Smooth muscle cell (in vitro differentiated cells): ENCODE data around the gene PXYLP1. TPM values are rescaled to one million over a fixed set of nuclear protein-coding genes. Genes with fewer than 3 reads are reported as not detected.

ENCODE experiments used
- DNase-seq: peaks from one replicate; lab custom pipeline; 2025; ENCODE audit not compliant: unreplicated experiment; lab: John Stamatoyannopoulos, UW
- H2AFZ ChIP-seq: fragments of 200-600 bp; sonication (generic); 2 replicates; pipeline ENCODE4 v1.6.0; 2016; ENCODE audit warnings: antibody characterized with exemption, low read depth, mild to moderate bottlenecking
- H3F3A ChIP-seq: fragments of 200-600 bp; sonication (generic); 2 replicates; pipeline ENCODE4 v1.6.0; 2017; ENCODE audit warnings: antibody characterized with exemption, low read depth
- H3K27ac ChIP-seq: fragments of 200-600 bp; sonication (generic); 2 replicates; pipeline ENCODE4 v1.5.1; 2016; ENCODE audit warnings: low read depth, mild to moderate bottlenecking
- H3K27me3 ChIP-seq: fragments of 200-600 bp; sonication (generic); 2 replicates; pipeline ENCODE4 v1.6.1; 2016; ENCODE audit warnings: low read depth, mild to moderate bottlenecking
- H3K36me3 ChIP-seq: fragments of 200-600 bp; sonication (generic); 2 replicates; pipeline ENCODE4 v1.5.1; 2016; ENCODE audit warnings: low read depth
- H3K4me1 ChIP-seq: fragments of 200-600 bp; sonication (generic); 2 replicates; pipeline ENCODE4 v1.5.1; 2016; ENCODE audit warnings: low read depth
- H3K4me2 ChIP-seq: fragments of 200-600 bp; sonication (generic); 2 replicates; pipeline ENCODE4 v1.6.0; 2016; ENCODE audit warnings: mild to moderate bottlenecking
- H3K4me3 ChIP-seq: fragments of 200-600 bp; sonication (generic); 2 replicates; pipeline ENCODE4 v1.5.1; 2016; ENCODE audit warnings: mild to moderate bottlenecking
- H3K79me2 ChIP-seq: fragments of 200-600 bp; sonication (generic); 2 replicates; pipeline ENCODE4 v1.6.0; 2016; ENCODE audit warnings: low read depth, mild to moderate bottlenecking
- H3K9ac ChIP-seq: fragments of 200-600 bp; sonication (generic); 2 replicates; pipeline ENCODE4 v1.6.0; 2016; ENCODE audit warnings: low read depth
- H3K9me3 ChIP-seq: fragments of 200-600 bp; sonication (generic); replicated peaks from 2 replicates; pipeline ENCODE4 v1.5.1; 2016; ENCODE audit warnings: low read depth
- H4K20me1 ChIP-seq: fragments of 200-600 bp; sonication (generic); 2 replicates; pipeline ENCODE4 v1.6.0; 2016; ENCODE audit warnings: low read depth
- CTCF ChIP-seq: fragments of 200-600 bp; sonication (generic); IDR thresholded peaks from 2 replicates; pipeline ENCODE4 v1.5.1; 2017; ENCODE audit warnings: borderline replicate concordance, mild to moderate bottlenecking, antibody characterized with exemption; ENCODE audit not compliant: insufficient read depth, poor library complexity, severe bottlenecking
- WGBS: methylation state at CpG from one replicate; pipeline ENCODE4 v1.1.7; 2016; ENCODE audit warnings: low lambda C conversion rate; 5-methylcytosine and 5-hydroxymethylcytosine counted together
- polyA plus RNA-seq: library from polyadenylated mRNA; unstranded; fragments of >200 nt; fragmentation: Nextera tagmentation; extraction: Ambion mirVana; gene quantifications from 2 replicates; pipeline ENCODE4 v1.2.1, GENCODE V29; 2016
- total RNA-seq: library from RNA; depleted of rRNA; stranded (reverse); fragments of >200 nt; gene quantifications from 2 replicates; pipeline ENCODE4 v1.2.3, GENCODE V29; 2014

The PXYLP1 gene
- total and polyA plus RNA-seq, 2 experiments from 2014 or later, result 3.3 to 5.6 TPM

DNA sequence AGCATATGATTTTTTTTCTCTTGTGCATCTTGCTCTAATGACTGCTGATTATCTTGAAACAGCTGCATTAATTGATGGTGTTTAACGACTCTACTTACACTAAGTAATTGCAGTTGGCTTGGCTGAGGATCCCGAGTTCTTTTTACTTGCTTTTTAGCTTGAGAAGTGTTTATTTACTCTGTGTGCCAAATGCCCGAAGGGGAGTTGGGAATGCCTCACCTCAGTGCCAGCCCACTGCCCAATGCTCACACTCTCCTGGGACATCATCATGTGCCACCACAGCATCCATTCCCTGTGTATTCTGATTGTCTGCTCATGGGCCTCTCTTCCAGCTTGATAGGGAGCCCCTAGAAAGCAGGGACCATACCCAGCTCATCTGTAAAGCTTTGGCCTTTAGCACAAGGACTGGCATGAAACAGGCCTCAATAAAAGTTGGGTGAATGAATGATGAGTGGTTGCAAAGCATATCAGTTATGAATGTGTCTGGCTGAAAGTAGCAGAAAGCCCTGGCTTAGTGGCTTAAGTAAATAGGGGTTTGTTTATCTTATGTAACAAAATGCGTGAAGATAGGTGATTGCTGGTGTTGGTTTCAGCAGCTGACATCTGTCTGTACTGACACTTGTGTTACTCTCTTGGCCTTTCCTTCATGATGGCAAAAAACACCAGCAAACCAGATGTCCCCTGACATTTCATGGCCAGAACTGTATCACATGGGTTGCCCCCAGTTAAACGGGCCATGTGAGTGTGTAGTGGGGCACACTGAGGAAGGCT is 8.1 kb downstream of the PXYLP1 start:
- Histone ChIP-seq H3K4me2 (no peak overlapping the region), H2AFZ (no peak overlapping the region), H3K36me3 (no peaks in the 10 kb centered on the region)

DNA sequence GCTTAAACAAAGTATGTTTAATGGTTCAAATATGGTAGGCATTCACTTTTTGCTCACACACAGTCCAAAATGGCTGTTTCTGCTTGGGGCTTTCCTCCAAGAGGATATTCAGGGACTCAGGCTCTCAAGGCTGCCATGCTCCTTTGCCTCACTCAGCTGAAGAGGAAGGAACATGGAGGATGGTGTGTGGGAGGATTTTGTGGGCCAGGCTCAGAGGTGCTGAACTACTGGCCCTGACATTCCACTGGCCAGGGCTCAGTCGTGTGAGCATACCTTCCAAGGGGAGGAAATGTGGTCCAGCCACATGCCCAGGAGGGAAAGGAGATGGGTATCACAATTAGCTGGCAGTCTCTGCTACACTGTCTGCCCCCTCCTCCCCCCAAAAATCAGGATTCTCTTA is 8.7 kb downstream of the PXYLP1 start:
- no peak overlapping the region for H2AFZ ChIP-seq
- peak overlapping the region; percentile 39 for H3K4me2 ChIP-seq
- H3K9me3 ChIP-seq, result no peaks in the 10 kb centered on the region
- TF ChIP-seq CTCF, result no peak
- no peak for DNase-seq
- no peaks in the 10 kb centered on the region for H3F3A ChIP-seq
- WGBS, result 32% methylated on average over 1 of the region's 1 CpG
- H4K20me1 ChIP-seq, result no peaks in the 10 kb centered on the region
- no peaks in the 10 kb centered on the region for H3K27me3 ChIP-seq
- H3K27ac ChIP-seq, result no peak overlapping the region
- peaks cover 5% of the 10 kb centered on the region for H3K4me1 ChIP-seq
- no peaks in the 10 kb centered on the region for H3K36me3 ChIP-seq
- H3K9ac ChIP-seq, result no peak overlapping the region
- no peaks in the 10 kb centered on the region for H3K79me2 ChIP-seq
- no peak overlapping the region for H3K4me3 ChIP-seq

More for the DNA sequence above, 8.1 kb downstream of the PXYLP1 start:
- DNase-seq, result no peak
- Histone ChIP-seq H3K4me3 (no peak overlapping the region), H3K9me3 (no peaks in the 10 kb centered on the region), H3F3A (no peaks in the 10 kb centered on the region), H3K9ac (no peak overlapping the region), H3K27ac (no peak overlapping the region), H3K79me2 (no peaks in the 10 kb centered on the region), H4K20me1 (no peaks in the 10 kb centered on the region), H3K4me1 (peaks cover 5% of the 10 kb centered on the region), H3K27me3 (no peaks in the 10 kb centered on the region)
- 74% methylated on average over 5 of the region's 5 CpGs for WGBS
- TF ChIP-seq CTCF, result no peak

GRCh38 chr3:141240687-141241615 is 9.3 kb downstream of the PXYLP1 start:
- no peak for TF ChIP-seq CTCF
- Histone ChIP-seq H3K4me2 (peak overlapping the region; percentile 39), H3K9ac (no peak overlapping the region), H2AFZ (no peak overlapping the region), H3F3A (no peaks in the 10 kb centered on the region), H3K4me3 (no peak overlapping the region), H3K4me1 (peaks cover 5% of the 10 kb centered on the region), H3K27me3 (no peaks in the 10 kb centered on the region), H3K27ac (no peak overlapping the region), H3K9me3 (no peaks in the 10 kb centered on the region), H4K20me1 (no peaks in the 10 kb centered on the region), H3K36me3 (no peaks in the 10 kb centered on the region), H3K79me2 (no peaks in the 10 kb centered on the region)
- DNase-seq, result no peak
- 80% methylated on average over 5 of the region's 5 CpGs for WGBS
